VCaP (cell line): ENCODE measurements around the gene IPO7.
"Not testable (repeated sequence)": the region's sequence is repeated elsewhere in the genome, so short reads cannot be mapped to it uniquely, and the experiment has no call there.

Source experiments
- H3K27ac ChIP-seq: fragments of 450-650 bp; 2 replicates; pipeline ENCODE4 v1.5.1; 2017
- CTCF ChIP-seq: fragments of 450-650 bp; conservative IDR thresholded peaks from 2 replicates; pipeline ENCODE4 v1.5.1; 2017; ENCODE audit warnings: mild to moderate bottlenecking, moderate library complexity

The IPO7 gene

DNA sequence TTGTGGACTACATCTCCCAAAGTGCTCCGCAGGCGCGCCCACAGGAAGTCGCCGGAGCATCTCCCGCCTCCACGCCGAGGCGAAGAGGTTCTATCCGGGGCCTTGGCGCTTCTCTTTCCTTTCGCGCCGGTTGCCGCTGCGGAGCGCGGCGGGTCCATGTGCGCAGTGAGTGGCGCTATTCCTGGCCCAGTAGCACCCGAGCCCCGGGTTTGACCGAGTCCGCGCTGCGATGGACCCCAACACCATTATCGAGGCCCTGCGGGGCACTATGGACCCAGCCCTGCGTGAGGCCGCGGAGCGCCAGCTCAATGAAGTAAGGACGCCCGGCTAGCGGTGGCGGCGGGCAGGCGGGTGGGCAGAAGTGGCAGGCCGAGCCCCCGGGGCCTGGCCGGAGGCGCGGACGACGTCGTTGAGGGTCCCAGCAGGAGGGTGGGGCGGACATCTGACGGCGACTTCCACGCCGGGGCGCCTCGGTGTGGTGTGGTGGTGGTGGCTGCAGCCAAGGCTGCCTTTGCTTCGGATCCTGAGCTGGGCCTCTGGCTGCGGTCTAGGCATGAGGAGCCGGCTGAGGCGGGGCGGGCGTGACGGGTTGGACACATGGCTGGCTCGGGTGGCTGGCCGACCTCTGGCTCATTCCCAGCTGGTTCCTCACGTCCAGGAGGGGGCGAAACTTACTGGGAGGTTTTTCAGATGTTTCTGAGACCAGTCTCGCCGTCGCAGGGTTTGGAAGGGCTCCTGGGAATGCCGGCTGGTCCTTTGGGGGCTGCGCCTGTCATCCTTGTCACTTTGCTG lies at the start of gene IPO7:
Gene IPO7 (plus strand): TSS at position 118 of the 792 bp plus-strand sequence. CDS start 112 bp downstream, at position 230.
- H3K27ac ChIP-seq, result peak within 1 kb of the TSS; percentile 91
- TF ChIP-seq CTCF, result peak; percentile 48

- TF ChIP-seq CTCF, result no peak
Measured at GRCh38 chr11:9341638-9342178, 42.7 kb upstream of the IPO7 start.

DNA sequence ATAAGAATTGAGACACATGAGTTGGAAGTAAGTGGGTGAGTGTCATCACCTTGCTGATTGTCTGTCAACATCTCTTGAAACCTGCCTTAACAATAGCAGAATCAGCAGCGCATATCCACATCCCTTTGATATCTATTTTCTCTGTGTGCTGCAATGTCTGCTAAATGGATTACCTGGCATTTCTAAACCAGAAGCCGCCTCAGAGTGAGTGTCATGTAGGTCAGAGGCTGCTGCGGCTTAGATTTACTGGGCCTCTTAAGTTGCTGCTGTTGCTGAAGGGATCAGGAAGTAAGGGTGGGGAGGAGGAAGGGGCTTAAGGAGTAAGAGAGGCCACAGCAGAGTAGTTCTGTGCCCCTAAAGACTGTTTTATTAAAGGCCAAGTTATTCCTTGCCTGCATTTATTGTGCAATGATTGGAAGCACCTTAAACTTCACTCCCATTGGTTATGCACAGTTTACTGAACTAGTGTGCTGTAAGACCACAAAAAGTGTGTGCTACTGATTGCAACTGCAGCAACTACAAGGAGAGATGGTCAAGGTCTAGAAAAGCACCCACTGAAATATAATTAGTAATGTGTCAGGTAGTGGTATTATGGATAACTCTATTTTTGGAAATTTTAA lies 40.3 kb upstream of the IPO7 start:
- TF ChIP-seq CTCF, result no peak
- H3K27ac ChIP-seq, result no peak overlapping the region

More at GRCh38 chr11:9341638-9342178, 42.7 kb upstream of the IPO7 start:
- H3K27ac ChIP-seq, result no peak overlapping the region

DNA sequence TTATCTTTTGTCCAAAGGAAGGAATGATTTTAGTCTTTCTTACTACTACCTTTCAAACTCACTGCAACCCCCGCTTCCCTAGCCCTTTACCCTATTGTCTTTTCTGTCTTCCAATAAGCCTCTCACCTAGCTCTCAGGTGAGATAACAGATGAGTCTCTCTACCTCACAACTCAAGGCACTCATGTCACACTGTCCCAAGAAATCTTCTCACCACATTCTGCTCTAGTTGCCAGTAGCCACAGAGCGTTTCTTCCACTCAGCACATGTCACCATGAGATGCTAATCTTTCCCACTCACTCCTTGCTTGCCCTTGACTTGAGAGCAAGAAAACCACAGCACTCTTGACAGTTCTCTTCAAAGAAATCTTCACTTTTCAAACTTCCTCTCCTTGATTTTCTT lies 37.4 kb upstream of the IPO7 start:
- no peak overlapping the region for H3K27ac ChIP-seq
- no peak for TF ChIP-seq CTCF

DNA sequence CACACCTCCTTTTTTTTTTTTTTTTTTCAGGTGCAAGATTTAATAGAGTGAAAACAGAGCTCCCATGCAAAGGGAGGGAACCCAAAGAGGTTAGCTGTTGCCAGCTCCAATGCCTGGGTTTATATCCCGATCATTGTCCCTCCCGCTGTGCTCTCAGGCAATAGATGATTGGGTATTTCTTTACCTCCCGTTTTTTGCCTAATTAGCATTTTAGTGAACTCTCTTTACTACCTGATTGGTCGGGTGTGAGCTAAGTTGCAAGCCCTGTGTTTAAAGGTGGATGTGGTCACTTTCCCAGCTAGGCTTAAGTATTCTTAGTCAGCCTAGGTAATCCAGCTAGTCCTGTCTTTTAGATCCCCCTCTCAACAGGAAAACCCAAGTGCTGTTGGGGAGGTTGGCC lies 36.7 kb upstream of the IPO7 start:
- H3K27ac ChIP-seq, result not testable (repeated sequence)

DNA sequence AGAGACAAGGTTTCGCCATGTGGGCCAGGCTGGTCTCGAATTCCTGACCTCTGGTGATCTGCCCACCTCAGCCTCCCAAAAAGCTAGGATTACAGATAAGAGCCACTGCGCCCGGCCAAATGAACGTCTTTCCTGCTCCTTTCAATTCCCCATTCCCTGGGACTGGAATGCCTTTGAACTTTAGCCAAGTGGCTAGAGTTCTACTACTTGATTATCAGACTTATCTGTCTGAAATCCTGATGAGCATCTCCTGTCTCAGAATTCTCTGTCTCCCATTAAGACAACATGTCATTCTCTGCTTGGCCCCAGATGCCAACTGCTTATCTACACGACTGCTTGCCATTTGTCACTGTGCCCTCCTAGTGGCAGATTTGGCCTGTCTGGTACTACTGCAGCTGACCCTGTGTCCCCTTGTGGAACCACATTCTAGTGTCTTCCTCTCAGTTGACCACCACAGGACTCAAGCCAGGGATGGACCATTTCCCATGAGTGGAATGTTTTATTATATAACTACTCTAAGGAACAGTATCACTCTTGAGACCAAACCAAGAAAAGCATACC lies 33.1 kb upstream of the IPO7 start:
- TF ChIP-seq CTCF, result no peak
- H3K27ac ChIP-seq, result no peak overlapping the region

DNA sequence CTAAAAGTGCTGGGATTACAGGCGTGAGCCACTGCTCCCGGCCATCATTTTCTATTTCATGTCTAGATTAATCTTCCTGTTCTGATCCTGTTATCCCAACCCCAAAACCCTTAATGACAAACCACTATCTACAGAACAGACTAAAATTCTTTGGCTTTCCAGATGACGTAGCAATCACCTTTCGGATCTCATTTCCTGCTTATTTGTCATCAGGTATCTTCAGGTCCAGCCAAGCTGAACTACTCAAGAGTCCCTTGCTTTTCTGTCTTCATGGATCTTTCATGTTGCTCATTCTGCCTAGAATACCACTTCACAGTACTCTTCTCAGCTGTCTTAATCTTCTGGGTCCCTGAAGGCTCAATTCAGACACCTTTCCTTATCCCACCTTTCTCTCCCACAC lies 27.4 kb upstream of the IPO7 start:
- TF ChIP-seq CTCF, result no peak
- no peak overlapping the region for H3K27ac ChIP-seq

GRCh38 chr11:9360862-9361622 lies 23.4 kb upstream of the IPO7 start:
- peak overlapping the region; percentile 92; the same call in 1 of the 2 replicates for H3K27ac ChIP-seq
